ENCODE measurements around the gene PAN2.
"Not testable (repeated sequence)": the region's sequence is repeated elsewhere in the genome, so short reads cannot be mapped to it uniquely, and the experiment has no call there.

PAN2 gene

DNA sequence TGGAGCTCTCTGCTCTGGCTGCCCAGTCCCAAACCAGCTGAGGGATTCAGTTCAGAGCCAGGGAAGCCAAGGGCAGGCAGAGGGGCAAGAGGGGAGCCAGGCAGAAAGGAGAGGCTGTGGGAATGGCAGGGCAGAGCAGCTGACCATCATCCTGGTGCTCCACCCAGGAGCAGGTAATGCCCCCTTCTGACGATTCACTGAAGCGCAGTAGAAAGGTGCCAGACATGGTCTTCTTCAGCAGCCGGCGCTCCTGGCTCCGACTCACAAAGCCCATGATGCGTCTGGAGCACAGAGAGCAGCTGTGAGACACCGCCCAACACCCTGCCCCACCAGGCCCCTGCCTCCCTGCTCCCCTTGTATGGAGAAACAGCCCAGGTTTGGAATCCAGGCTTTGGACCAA, 12.9 kb upstream of the PAN2 start:
- no peak for DNase-seq

DNA sequence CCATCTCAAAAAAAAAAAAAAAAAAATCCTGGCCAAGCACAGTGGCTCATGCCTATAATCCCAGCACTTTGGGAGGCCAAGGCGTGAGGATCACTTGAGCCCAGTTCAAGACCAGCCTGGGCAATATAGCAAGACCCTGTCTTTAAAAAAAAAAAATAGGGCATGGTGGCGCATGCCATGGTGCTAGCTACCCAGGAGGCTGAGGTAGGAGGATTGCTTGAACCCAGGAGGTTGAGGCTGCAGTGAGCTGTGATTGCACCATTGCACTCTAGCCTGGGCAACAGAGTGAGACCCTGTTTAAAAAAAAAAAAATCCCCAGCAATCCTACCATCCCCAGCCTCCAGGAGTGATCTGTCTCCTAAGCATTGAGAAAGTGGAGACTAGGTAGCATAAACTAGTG, 8.5 kb upstream of the PAN2 start:
- DNase-seq: not testable (repeated sequence)

DNA sequence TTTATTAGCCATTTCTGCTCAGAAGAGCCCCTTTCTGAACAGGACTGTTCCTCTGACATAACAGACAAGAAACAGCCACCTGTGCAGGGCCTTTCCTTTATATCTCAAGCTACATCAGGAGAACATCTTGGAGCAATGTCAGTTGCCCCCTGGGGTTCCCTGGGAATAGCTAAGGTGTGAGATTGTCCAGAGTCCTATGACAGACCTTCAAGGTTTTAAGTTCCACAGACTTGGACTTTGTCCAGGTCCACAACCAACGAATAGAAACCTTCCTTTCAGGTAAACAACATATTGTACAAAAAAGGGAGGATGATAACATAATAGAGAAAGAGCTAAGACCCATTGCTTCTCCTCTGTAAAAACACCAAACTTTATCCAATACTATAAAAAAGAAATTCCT, 7.8 kb upstream of the PAN2 start:
- no peak for DNase-seq

DNA sequence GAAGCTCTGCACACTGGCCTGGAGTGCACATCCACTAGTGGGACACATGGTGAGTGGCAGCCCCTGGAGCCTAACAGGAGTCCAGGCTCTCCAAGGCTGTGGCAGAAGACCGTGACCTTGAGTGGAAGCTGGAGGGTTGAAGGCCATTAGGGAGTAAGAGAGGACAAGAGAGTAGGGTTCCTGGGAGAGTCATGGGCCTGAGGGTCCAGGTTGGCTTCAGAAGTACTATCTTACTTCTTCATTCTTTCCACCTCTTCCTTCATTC, 5.3 kb upstream of the PAN2 start:
- no peak for DNase-seq

DNA sequence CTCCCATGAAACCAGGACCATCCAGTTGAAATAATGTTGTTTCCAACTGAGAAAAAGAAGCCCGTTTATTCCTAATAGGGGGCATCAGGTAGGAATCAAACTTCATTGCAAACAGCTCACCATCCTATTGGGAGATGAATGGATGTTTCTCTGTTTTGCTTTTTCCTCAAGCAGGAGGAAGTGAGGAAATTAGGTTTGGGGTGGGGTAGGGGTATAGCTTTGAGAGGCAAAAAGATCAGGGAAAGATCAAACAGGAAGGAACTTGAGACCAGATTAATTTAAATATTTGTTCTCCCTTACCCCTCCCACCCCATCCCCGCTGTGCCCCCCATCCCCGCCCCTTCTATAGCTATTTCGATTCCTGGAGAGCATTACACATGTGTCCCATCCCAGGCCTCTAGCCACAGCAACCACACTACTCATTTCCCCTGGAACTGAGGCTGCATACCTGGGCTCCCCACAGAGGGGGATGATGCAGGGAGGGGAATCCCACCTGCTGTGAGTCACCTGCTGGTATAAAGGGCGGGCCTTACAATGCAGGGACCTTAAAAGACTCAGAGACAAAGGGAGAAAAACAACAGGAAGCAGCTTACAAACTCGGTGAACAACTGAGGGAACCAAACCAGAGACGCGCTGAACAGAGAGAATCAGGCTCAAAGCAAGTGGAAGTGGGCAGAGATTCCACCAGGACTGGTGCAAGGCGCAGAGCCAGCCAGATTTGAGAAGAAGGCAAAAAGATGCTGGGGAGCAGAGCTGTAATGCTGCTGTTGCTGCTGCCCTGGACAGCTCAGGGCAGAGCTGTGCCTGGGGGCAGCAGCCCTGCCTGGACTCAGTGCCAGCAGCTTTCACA, 4.7 kb upstream of the PAN2 start, which contains the start of gene IL23A:
Gene IL23A (plus strand): TSS at position 577 of the 850 bp plus-strand sequence. CDS start 161 bp downstream, at position 738.
- no peak for DNase-seq

DNA sequence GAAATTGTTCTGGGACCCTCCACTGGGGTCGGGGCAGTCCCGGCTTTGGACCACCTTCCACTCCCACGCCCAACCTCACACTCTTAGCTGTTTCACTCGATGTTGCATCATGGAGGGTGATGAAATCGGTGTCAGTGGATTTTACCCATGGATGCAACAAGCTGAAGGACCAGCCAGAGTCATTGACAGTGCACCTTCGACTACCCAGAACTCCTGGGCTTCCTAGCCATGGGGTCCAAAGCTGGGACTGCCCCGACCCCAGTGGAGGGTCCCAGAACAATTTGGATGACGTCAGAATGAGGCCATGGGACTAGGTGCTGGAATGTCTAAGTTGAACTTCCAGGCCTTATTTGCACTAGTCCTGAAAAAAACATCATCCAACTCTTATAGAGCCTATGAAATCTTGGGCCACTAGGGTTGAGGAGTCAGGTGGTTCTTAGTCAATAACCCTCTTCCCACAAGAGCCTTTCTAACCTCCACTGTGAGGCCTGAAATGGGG, 4.0 kb upstream of the PAN2 start:
- no peak for DNase-seq

DNA sequence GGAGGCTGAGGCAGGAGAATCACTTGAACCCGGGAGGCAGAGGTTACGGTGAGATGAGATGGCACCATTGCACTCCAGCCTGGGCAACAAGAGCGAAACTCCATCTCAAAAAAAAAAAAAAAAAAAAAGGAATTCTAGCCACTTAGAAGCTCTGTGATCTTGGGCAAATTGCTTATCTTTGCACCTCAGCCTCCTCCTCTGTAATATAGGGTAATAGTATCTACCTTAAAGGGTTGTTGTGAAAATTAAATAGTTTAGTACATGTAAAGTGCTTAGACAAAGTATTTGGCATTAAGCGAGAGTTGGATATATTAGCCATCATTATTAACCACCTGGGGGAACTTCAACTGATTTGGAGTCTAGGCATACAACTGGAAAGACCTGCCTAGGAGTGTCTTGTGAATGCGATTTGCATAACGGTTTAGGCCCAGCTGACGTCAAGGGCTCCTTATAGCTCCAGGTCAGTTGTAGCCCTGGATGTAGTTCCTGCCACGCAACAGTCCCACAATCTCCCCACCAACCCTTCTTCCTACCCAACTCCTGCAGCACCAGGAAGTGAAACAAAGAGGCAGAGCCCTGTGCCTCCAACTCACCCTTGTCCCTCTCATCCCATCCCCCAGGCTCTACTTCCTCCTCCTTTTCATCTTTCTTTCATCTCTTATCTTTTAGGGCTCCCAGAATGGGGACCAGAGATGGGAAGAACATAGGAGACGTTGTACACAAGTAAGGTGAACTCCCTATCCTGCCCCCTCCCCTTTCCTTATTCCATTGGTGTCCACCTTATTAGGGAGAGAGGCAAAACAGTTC, 2.8 kb upstream of the PAN2 start:
- no peak for DNase-seq

DNA sequence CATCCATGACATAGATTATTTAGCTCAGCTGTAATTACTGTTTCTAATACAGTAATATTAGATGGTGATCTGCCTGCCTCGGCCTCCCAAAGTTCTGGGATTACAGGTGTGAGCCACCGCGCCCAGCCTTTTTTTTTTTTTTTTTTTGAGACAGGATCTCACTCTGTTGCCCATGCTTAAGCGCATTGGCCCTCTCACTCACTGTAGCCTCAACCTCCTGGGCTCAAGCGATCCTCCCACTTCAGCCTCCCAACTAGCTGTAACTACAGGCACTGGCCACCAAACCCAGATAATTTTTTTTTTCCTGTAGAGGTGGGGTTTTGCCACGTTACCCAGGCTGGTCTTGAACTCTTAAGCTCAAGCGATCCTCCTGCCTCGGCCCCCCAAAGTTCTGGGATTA, 1.7 kb upstream of the PAN2 start:
- DNase-seq: not testable (repeated sequence)

DNA sequence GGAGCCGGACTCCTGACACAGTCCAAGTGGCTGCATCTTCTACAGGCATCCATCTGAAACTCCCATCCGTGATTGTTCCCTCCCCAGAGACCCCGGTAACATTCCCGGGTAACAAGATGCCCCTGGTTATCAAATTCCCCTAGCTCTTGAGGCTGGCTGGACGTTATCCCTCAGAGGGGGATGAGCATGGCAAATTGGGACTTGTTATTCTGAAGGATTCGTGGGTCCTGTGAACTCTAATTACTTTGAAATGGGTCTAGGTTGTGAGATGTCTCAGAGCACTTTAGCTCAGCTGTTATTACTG, 642 bp upstream of the PAN2 start:
- DNase-seq: no peak

DNA sequence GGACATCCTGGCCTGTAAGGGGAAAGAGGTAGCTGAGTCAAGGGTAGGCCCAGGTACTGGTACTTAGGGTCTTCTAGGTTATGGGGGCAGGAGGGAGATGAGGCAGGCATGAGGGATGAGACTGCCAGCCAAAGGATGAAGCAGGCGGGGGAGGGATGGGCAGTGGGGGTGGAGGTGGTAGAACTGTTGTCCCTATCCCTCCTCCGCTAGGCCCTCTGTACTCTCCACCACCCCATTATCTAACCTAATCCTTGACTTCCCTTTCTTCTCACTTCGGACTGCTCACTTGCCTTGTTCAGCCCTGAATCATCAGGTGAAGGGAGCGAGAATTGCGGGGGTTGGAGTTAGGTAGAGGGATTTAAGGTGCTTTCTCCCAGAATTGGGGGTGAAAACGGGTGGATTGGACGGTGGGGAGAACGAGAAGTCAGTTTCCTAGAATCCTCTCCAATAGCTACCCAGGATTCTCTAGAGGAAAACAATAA, 562 bp downstream of the PAN2 start:
- DNase-seq: no peak

DNA sequence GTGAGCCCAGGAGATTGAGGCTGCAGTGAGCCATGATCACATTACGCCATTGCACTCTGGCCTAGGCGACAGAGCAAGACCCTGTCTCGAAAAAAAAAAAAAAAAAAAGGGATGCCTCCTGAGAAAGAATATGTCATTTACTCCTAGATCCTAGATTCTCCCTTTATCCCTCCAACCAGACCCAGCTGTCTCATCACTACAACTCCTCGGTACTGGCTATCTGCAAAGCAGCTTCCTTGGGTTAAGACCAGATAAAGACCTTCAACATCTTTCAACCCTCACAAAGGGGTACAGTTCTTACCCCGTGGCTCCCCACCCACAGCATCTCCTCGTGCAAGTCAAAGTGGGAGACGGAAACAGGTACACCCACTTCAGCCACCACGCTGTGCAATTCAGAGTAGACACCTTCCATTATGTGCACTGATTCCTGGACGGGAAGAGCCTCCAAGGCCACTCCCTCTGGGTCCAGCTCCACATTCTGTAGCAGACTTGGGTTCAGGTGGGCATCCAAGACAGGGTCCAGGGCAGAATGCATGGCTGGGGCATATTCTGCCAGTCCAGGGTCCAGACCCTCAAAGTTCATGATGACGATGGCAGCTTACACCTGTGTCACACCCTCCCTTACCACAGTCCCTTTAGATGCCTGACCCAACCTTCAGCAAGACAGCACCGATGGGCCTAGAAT, 1.1 kb downstream of the PAN2 start:
- DNase-seq: no peak

DNA sequence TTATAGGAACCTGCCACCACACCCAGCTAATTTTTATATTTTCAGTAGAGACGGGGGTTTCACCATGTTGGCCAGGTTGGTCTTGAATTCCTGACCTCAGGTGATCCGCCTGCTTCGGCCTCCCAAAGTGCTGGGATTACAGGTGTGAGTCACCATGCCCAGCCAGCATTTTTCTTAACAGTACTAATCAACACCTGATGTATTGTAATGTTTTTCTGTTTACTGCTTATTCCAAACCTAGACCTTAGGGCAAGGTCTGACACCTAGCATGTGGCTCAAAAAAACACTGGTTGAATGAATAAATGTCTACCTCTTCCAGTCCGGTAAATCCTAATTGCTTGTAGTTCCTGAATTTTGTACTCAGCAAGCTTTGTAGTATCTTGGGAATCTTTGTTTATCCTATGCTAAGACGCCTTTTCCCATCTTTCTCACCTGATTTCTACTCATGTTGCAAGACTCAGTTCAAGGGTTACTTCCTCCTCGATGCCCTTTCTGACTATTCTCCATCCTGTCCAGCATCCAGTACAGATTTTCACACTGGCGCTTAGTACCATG, 2.8 kb downstream of the PAN2 start:
- no peak for DNase-seq

DNA sequence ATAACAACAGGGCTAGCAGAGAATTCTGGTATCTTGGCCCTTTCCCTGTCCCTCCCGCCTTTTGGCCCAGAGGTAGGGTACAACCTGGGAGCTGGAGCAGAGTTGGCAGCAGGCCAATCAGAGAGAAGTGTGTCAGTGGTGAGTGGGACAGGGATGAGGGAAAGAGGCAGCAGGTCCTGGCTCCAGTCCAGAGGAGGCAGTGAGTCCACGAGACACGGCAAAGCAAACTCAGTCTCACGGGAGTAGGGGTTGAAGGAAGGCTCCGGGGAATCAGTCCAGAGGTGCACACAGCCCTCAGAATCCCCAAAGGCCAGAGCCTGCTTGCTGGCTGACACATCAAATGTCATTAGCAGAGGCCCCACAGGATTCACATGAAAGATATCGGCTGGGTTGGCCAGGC, 7.3 kb downstream of the PAN2 start:
- no peak for DNase-seq

DNA sequence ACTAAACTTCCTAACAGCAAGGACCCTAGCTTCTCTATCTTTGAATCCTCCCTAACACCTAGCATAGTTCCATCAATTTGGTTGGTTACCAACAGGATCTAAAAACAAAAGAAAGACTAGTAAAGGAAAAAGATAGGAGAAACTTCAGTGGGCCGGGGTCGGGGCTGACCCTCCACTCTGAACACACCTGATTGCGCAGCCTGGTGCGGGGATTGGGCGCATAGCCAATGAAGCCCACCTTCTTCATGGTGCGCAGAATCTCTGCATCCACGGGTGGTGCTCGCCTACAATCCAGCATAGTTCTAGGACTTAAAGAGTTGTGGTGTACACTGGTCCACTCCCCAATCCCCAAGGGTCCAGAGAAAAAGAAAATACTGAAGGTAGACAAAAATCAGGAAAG, 7.7 kb downstream of the PAN2 start:
- no peak for DNase-seq

DNA sequence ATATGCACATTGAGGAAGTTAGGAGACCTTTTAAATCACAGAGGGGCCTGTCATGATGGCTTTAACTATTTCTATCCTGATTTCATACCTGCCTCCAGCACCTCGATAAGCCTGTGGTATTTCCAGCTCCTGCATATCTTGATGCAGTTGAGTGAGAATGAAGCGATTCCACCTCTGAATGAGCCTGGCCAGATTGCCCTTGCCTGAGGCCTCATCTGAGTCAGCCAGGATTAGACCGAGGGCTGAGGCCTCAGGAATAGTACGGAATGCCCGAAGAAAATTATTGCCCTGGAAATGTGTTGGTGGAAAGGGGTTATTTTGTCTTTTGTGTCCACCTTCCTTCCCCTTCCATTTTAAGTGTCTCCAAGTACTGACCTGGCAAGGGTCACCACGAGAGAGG, 9.6 kb downstream of the PAN2 start:
- no peak for DNase-seq

DNA sequence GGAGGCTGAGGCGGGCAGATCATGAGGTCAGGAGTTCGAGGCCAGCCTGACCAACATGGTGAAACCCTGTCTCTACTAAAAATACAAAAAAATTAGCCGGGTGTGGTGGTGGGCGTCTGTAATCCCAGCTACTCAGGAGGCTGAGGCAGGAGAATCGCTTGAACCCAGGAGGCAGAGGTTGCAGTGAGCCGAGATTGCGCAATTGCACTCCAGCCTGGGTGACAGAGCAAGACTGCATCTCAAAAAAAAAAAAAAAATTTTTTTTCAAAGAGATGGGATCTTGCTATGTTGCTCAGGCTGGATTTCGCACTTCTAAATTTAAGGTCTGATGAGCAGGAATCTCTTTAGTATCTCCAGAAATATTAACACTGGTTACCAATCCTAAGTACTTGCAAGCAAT, 12.2 kb downstream of the PAN2 start:
- not testable (repeated sequence) for DNase-seq

DNA sequence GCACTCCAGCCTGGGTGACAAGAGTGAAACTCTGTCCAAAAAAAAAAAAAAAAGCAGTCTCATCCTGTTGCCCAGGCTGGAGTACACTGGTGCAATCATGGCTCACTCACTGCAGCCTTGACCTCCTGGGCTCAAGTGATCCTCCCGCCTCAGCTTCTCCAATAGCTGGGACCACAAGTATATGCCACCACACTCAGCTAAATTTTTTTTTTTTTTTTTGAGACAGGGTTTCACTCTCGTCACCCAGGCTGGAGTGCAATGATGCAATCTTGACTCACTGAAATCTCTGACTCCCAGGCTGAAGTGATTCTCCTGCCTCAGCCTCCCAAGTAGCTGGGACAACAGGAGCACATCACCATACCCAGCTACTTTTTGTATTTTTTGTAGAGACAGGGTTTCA, 12.8 kb downstream of the PAN2 start:
- DNase-seq: no peak

DNA sequence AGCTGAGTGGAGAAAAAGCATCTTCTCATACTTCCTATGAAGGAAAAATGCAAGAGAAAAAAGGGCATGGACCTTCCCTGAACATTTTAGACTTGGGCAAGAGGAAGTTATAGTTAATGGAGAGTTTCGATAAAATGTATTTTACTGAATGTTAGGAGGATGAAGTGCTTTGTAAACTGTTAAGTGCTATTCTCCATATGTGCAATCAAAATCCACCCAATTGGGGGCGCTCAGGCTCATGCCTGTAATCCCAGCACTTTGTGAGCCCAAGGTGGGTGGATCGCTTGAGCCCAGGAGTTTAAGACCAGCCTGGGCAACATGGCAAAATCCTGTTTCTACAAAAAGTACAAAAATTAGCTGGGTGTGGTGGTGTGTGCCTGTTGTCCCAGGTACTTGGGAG, 16.1 kb downstream of the PAN2 start:
- no peak for DNase-seq

DNA sequence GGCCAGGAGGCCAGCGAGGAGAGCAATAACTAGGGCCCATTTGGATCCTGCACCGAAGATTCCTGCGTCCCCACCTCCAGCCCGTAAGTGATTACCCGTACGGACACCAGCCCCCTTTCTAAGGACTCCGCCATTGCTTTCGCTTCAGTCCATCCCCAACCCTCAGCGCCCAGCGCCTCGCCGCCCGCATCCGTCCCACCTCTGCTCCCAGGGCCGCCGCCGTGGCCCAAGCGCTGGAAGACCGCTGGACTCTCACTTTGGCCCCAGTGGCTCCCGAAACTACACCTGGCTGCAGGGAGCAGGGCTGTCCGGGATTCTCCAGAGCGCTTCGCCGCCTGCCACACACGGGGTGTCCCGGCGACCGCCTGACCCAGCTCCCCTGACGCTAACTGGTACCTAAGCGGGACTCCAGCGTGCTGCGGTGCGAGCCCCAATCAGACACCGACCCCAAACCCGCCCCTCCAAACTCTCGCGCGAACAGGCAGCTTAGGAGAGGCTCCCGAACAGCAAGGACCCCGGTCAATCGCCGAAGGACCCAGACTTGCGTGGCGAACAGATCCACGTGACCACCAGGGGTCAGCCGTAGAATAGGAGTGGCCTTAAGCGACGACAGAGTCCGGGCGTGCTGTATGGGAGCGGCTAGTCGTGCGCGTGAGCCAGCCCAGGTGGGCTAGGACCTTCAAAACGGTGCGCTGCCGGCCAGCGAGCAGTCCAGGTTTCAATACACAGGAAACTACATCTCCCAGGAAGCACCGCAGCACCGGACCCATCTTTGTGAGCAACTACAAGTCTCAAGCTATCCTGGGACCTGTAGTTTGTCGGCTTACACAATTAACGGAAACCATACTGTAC, 18.0 kb downstream of the PAN2 start, which contains the start of gene CNPY2:
Gene CNPY2 (minus strand): TSS at position 367 of the 852 bp plus-strand sequence. CDS start 771 bp downstream, outside the sequence.
- DNase-seq: peak; percentile 93

DNA sequence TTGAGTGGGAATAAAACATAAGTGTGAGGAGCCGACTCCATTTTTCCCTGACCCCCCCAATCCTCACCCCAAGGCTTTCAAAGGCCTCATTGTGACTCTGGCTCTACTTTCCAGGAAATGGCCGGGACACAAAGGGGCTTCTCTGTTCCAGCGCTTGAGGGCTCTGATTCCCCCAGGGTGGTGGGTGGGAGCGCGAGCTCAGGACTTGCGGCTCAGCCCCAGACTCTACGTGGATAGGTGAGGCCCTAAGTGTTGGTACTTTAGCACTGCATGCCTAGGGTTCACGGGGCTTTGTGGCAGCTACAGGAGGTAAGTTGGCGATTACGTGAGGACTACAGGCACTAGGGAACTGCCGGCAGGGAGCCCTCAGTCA, 18.6 kb downstream of the PAN2 start:
- no peak for DNase-seq

DNA sequence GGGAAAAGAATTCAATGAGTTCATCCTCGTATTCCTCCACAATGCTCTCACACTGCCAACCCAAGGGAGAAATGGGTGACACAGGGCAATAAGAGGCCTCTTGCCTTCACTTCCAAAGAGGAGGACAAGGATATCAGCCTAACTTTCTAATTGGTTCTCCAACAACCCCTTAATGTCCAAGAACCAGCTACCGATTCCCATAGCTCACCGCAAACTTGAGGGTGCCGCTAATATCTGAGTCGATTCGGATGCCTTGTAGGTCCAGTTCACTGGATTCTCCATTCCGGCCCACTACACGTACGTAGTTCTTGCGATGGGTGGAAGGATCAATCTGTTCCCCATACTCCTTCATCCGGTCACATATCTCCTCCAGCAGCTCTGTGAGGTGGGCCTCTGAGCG, 22.8 kb downstream of the PAN2 start:
- DNase-seq: no peak

DNA sequence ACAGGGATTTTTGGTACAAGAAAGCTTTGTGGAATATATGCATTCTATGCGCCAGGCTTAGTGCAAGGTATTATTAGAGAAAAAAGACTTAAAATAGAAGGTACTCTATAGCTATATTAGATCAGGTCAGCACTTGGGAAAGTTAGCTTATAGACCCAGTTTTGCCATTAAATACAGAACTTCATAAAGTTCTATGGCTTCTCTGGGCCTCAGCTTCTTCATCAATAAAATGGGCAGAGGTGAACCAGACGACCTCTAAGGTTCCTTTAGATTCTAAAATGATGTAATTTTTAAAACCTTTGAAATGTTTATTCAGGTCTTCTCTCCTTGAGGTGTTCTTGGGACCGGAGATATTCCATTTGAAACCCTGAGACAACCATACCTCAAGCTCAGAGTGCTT, 25.1 kb downstream of the PAN2 start:
- DNase-seq: no peak

All from NCI-H1092 (cell line).